GM12878 (cell line): ENCODE data around the gene CLDN34. TPM values are rescaled to one million over a fixed set of nuclear protein-coding genes. Genes with fewer than 3 reads are reported as not detected.

ENCODE experiments used
- ATAC-seq: fragments of 200-7000 bp; cut with Tn5 transposase; 3 replicates; pipeline ENCODE4 v1.9.1; 2020; ENCODE audit warnings: mild to moderate bottlenecking, moderate library complexity
- BruUV-seq: library from RNA; stranded (reverse); fragments of 400-500 nt; replicated peaks from 2 replicates; lab custom pipeline; 2021; lab: Mats Ljungman, UMichigan
- CTCF ChIA-PET: fragments of 300-600 bp; sonication (Branson Sonifier 250); formaldehyde crosslinking; extraction: SDS; loops from one replicate; lab custom pipeline; 2021; ENCODE audit warnings: inconsistent platforms; lab: Yijun Ruan, JAX
- POLR2A ChIA-PET: fragments of 350-600 bp; formaldehyde crosslinking; extraction: SDS; loops from one replicate; lab custom pipeline; 2021; ENCODE audit warnings: inconsistent platforms; lab: Charles Lee
- RAD21 ChIA-PET: fragments of 300-600 bp; sonication (Branson Sonifier 250); formaldehyde crosslinking; loops from one replicate; lab custom pipeline; 2023; ENCODE audit warnings: antibody characterized with exemption; ENCODE audit not compliant: unreplicated experiment; lab: Charles Lee
- SMC1A ChIA-PET: fragments of 300-600 bp; sonication (Branson Sonifier 250); formaldehyde crosslinking; loops from one replicate; lab custom pipeline; 2023; ENCODE audit not compliant: unreplicated experiment, uncharacterized antibody; lab: Charles Lee
- DNase-seq: peaks from one replicate; pipeline ENCODE4 v3.0.0-alpha.2; 2011; ENCODE audit warnings: low read depth, low spot score
- FAIRE-seq: peaks from 3 replicates; lab custom pipeline; 2011; peaks lifted over from hg19 to GRCh38; lab: Jason Lieb, UNC
- H2AFZ ChIP-seq: 2 replicates; pipeline ENCODE4 v1.6.0; 2011; ENCODE audit warnings: low read depth, low read length, control low read depth; ENCODE audit not compliant: control insufficient read depth
- H3K27ac ChIP-seq: 2 replicates; pipeline ENCODE4 v1.5.1; 2011; ENCODE audit warnings: control low read depth; ENCODE audit not compliant: control insufficient read depth, insufficient read depth
- H3K27me3 ChIP-seq, 2 experiments: replicated peaks in 1 of 2; 2 replicates each; pipeline versions ENCODE4 v1.6.0 to v1.6.1; 2011; ENCODE audit warnings: low read length in 1 of 2; ENCODE audit not compliant: control insufficient read depth in 2 of 2, insufficient read depth in 2 of 2
- H3K36me3 ChIP-seq, 2 experiments: 2 replicates each; pipeline ENCODE4 v1.5.1; 2011; ENCODE audit warnings: low read length in 1 of 2; ENCODE audit not compliant: control insufficient read depth in 2 of 2, insufficient read depth in 2 of 2
- H3K4me1 ChIP-seq: 2 replicates; pipeline ENCODE4 v1.6.1; 2011; ENCODE audit warnings: mild to moderate bottlenecking, low read length, moderate library complexity, mixed read lengths; ENCODE audit not compliant: control insufficient read depth, insufficient read depth
- H3K4me2 ChIP-seq: 2 replicates; pipeline ENCODE4 v1.6.0; 2011; ENCODE audit warnings: control low read depth; ENCODE audit not compliant: control insufficient read depth, insufficient read depth
- H3K4me3 ChIP-seq: fragments of 200-600 bp; sonication (generic); 2 replicates; pipeline ENCODE4 v1.5.1; 2016
- H3K79me2 ChIP-seq: 2 replicates; pipeline ENCODE4 v1.6.0; 2011; ENCODE audit warnings: low read length; ENCODE audit not compliant: control insufficient read depth, insufficient read depth
- H3K9ac ChIP-seq: 2 replicates; pipeline ENCODE4 v1.8.0; 2011; ENCODE audit warnings: low read length, control low read depth, mixed read lengths; ENCODE audit not compliant: control insufficient read depth, insufficient read depth
- H3K9me3 ChIP-seq: replicated peaks from 3 replicates; pipeline ENCODE4 v1.5.1; 2011; ENCODE audit warnings: mild to moderate bottlenecking, low read length; ENCODE audit not compliant: control insufficient read depth, insufficient read depth
- H4K20me1 ChIP-seq: 2 replicates; pipeline ENCODE4 v1.6.0; 2011; ENCODE audit not compliant: control insufficient read depth, insufficient read depth
- CEBPB ChIP-seq, 2 experiments: fragments of 150-350 bp in 1 of 2; IDR thresholded peaks; 2 replicates each; pipeline ENCODE4 v1.6.1; 2012 to 2014; ENCODE audit warnings: low read depth in 2 of 2, low read length in 2 of 2, borderline replicate concordance in 1 of 2, inconsistent platforms in 1 of 2
- ESRRA ChIP-seq: IDR thresholded peaks from 2 replicates; pipeline ENCODE4 v1.6.1; 2012; ENCODE audit warnings: mild to moderate bottlenecking, low read length, improper control_type of control experiment
- ETV6 ChIP-seq, 2 experiments: fragments of 450-650 bp in 1 of 2; IDR thresholded peaks in 1 of 2; conservative IDR thresholded peaks in 1 of 2; 2 replicates each; pipeline ENCODE4 v1.6.1; 2014; ENCODE audit warnings: antibody characterized with exemption in 1 of 2, borderline replicate concordance in 1 of 2, low read depth in 1 of 2, mild to moderate bottlenecking in 1 of 2, moderate library complexity in 1 of 2
- NFYA ChIP-seq: IDR thresholded peaks from 2 replicates; pipeline ENCODE4 v1.6.1; 2011; ENCODE audit warnings: low read depth, mild to moderate bottlenecking, low read length, improper control_type of control experiment, borderline replicate concordance
- TCF12 ChIP-seq: IDR thresholded peaks from 2 replicates; pipeline ENCODE4 v1.6.1; 2011; ENCODE audit warnings: low read depth, mild to moderate bottlenecking, low read length
- ZSCAN29 ChIP-seq: fragments of 450-650 bp; IDR thresholded peaks from 2 replicates; pipeline ENCODE4 v1.6.1; 2017; ENCODE audit warnings: mild to moderate bottlenecking, moderate library complexity
- WGBS: methylation state at CpG from one replicate; pipeline ENCODE4 v1.1.6; 2016; ENCODE audit warnings: low lambda C conversion rate; ENCODE audit not compliant: insufficient replicate concordance, insufficient coverage; ENCODE audit errors: missing lambda C conversion rate; 5-methylcytosine and 5-hydroxymethylcytosine counted together
- in situ Hi-C: fragments of 300-500 bp; cut with MboI; formaldehyde crosslinking; loops from 9 replicates; pipeline ENCODE4 v1.14.3; 2018; ENCODE audit warnings: mixed read lengths
- intact Hi-C: fragments of 100-400 bp; cut with micrococcal nuclease; formaldehyde crosslinking; loops from one replicate; pipeline ENCODE4 v1.14.2; 2022; ENCODE audit not compliant: unreplicated experiment
- polyA plus RNA-seq, 11 experiments: library from polyadenylated mRNA; depleted of rRNA in 4 of 11; unstranded in 6 of 11; stranded (reverse) in 5 of 11; fragments of >200 nt; fragmentation: Nextera tagmentation in 4 of 11; fragmentation: Illumina TruSeq in 1 of 11; extraction: Ambion mirVana in 4 of 11; extraction: Trizol in 1 of 11; gene quantifications; 1 replicate in 1 of 11; 2 replicates in 10 of 11; pipeline versions ENCODE4 v1.2.1 to v1.2.3, GENCODE V29; 2011 to 2016; ENCODE audit warnings: inconsistent platforms in 2 of 11, missing spikeins in 2 of 11, low read depth in 1 of 11
- total RNA-seq, 4 experiments: library from RNA; depleted of rRNA in 3 of 4; stranded (reverse); fragments of >200 nt in 3 of 4; fragmentation: Illumina TruSeq in 1 of 4; extraction: Trizol in 1 of 4; gene quantifications; 2 replicates each; pipeline versions ENCODE4 v1.2.1 to v1.2.3, GENCODE V29; 2013 to 2021
- TF ChIP-seq, protein P1 (sequence below): IDR thresholded peaks from 2 replicates; pipeline ENCODE4 v1.6.1; 2012; ENCODE audit warnings: improper control_type of control experiment, low read depth, low read length; ENCODE audit not compliant: insufficient replicate concordance
- TF ChIP-seq, protein P2 (sequence below): IDR thresholded peaks from 2 replicates; pipeline ENCODE4 v1.6.1; 2011; ENCODE audit warnings: borderline replicate concordance, low read depth, mild to moderate bottlenecking, moderate library complexity, mixed read lengths, low read length; ENCODE audit not compliant: insufficient read depth; ENCODE audit errors: extremely low read length

CLDN34 gene
- total and polyA plus RNA-seq, 10 of the 15 experiments (the other 5 are each of a cell fraction or from before 2014, with no cell fraction given), result not detected

DNA sequence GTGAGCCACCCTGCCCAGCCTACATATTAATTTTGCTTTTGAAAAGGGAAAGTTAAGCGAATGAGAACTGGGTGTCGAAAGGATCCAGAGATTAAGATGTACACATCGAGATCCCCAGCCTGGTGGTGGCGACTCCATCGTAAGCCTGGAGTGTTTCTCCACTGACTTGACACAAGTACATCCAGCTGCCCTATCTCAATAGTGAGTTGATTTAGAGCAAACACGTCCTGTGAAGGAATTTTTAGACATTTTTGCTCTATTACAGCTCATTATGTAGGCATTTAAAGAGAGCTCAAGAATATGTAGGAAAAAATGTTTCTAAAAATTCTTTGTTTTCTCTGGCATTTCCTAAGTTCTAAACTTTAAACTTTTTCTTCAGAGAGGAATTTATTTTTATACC is 11.7 kb upstream of the CLDN34 start:
- no peak for TF ChIP-seq ESRRA
- no peak for TF ChIP-seq ETV6 (conservative IDR thresholded peaks at IDR 0.05 in 1 of 2, IDR thresholded peaks at IDR 0.05 in 1 of 2; ENCODE audit: borderline replicate concordance in 1 of 2, low read depth in 1 of 2)
- TF ChIP-seq NFYA, result no peak
- TF ChIP-seq CEBPB (IDR thresholded peaks at IDR 0.05; ENCODE audit: borderline replicate concordance in 1 of 2, low read depth in 2 of 2, low read length in 2 of 2), result no peak
- TF ChIP-seq, protein P1, sequence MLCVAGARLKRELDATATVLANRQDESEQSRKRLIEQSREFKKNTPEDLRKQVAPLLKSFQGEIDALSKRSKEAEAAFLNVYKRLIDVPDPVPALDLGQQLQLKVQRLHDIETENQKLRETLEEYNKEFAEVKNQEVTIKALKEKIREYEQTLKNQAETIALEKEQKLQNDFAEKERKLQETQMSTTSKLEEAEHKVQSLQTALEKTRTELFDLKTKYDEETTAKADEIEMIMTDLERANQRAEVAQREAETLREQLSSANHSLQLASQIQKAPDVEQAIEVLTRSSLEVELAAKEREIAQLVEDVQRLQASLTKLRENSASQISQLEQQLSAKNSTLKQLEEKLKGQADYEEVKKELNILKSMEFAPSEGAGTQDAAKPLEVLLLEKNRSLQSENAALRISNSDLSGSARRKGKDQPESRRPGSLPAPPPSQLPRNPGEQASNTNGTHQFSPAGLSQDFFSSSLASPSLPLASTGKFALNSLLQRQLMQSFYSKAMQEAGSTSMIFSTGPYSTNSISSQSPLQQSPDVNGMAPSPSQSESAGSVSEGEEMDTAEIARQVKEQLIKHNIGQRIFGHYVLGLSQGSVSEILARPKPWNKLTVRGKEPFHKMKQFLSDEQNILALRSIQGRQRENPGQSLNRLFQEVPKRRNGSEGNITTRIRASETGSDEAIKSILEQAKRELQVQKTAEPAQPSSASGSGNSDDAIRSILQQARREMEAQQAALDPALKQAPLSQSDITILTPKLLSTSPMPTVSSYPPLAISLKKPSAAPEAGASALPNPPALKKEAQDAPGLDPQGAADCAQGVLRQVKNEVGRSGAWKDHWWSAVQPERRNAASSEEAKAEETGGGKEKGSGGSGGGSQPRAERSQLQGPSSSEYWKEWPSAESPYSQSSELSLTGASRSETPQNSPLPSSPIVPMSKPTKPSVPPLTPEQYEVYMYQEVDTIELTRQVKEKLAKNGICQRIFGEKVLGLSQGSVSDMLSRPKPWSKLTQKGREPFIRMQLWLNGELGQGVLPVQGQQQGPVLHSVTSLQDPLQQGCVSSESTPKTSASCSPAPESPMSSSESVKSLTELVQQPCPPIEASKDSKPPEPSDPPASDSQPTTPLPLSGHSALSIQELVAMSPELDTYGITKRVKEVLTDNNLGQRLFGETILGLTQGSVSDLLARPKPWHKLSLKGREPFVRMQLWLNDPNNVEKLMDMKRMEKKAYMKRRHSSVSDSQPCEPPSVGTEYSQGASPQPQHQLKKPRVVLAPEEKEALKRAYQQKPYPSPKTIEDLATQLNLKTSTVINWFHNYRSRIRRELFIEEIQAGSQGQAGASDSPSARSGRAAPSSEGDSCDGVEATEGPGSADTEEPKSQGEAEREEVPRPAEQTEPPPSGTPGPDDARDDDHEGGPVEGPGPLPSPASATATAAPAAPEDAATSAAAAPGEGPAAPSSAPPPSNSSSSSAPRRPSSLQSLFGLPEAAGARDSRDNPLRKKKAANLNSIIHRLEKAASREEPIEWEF, result no peak
- TF ChIP-seq ZSCAN29, result no peak
- TF ChIP-seq, protein P2, sequence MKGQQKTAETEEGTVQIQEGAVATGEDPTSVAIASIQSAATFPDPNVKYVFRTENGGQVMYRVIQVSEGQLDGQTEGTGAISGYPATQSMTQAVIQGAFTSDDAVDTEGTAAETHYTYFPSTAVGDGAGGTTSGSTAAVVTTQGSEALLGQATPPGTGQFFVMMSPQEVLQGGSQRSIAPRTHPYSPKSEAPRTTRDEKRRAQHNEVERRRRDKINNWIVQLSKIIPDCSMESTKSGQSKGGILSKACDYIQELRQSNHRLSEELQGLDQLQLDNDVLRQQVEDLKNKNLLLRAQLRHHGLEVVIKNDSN, result no peak
- no peak for TF ChIP-seq TCF12
- intact Hi-C loops, result no loop called here
- no TSS peak for BruUV-seq
- Histone ChIP-seq H3K79me2 (no peaks in the 10 kb centered on the region), H4K20me1 (no peaks in the 10 kb centered on the region), H3K4me1 (no peaks in the 10 kb centered on the region), H3K4me2 (no peak overlapping the region), H3K4me3 (no peak overlapping the region), H3K27ac (no peak overlapping the region), H3K27me3 (no peaks in the 10 kb centered on the region), H3K9ac (no peak overlapping the region), H2AFZ (no peak overlapping the region), H3K36me3 (no peaks in the 10 kb centered on the region), H3K9me3 (no peaks in the 10 kb centered on the region; the same call in 1 of the 3 replicates)
- ChIA-PET SMC1A (interaction anchor here (0.6 to 1.5 kb wide), 5 partner anchors 18 to 164 kb away, joined by 3 read pairs; no protein-coding TSS in a partner anchor), RAD21 (no interaction called here), CTCF (interaction anchor here (1.0 kb wide), 1 partner anchor 31 kb away, joined by 3 read pairs; no protein-coding TSS in a partner anchor), POLR2A (interaction anchor here (0.5 to 0.6 kb wide), 2 partner anchors 27 to 142 kb away, joined by 3 to 6 read pairs; no protein-coding TSS in a partner anchor)
- WGBS, result 64% methylated on average over 6 of the region's 6 CpGs
- ATAC-seq (no peak), DNase-seq (no peak), FAIRE-seq (no peak)
- in situ Hi-C loops, result no loop called here
